Activated CD4-positive, CD25-positive, alpha-beta regulatory T cell treated with anti-CD3 and anti-CD28 coated beads, Interleukin-2, amount 50 U/mL, for 72 hours (primary cell): ENCODE data around the gene GREB1L.
"Not testable (repeated sequence)": the region's sequence is repeated elsewhere in the genome, so short reads cannot be mapped to it uniquely, and the experiment has no call there.

Experiments
- DNase-seq: peaks from one replicate; pipeline ENCODE4 v3.0.0; 2021

Gene GREB1L

GRCh38 chr18:21311980-21312379, 69.9 kb downstream of the GREB1L start:
- DNase-seq: not testable (repeated sequence)

- DNase-seq: no peak
These were observed 71.5 kb downstream of the GREB1L start for GRCh38 chr18:21313576-21313975.

DNA sequence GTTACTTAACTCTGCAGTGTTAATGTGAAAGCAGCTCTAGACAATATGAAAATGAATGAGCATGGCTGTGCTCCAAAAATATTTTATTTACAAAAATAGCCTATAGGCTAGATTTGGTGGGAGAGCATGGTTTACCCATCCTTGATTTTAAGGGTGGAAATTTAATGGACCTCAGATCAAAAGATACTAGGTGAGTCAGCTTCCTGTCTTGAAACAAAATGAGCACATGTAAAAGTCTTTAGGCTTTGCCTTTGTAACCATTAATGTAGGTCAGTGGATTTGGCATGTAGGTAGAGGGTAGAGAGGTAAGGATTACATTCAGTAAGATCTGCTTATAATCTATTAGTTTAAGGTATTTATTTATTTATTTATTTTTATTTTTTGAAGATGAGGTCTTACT, 72.7 kb downstream of the GREB1L start:
- DNase-seq: no peak

GRCh38 chr18:21315126-21315525, 73.1 kb downstream of the GREB1L start:
- not testable (repeated sequence) for DNase-seq

DNA sequence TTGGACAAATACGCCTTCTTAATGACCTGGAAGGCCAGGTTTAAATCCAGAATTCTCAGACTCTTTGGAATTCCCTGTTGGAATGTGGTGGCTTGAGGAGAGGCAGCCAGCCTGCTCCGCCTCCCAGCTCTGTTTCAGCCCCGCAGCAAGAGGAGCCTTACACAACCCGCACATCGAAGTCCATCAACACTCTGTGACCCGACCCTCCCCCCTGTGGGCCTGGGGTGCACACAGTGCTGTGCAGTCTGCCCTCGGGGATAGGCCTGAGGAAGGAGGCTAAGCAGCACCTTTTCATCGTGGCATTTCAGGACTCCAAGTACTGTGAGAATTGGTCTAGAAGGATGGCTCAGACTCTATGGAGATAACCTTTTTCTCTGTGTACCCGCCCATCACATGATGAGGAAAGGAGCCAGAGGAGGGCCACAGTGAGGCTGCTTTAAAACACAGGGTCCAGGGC, 73.7 kb downstream of the GREB1L start:
- DNase-seq: no peak

- no peak for DNase-seq
These were observed 74.3 kb downstream of the GREB1L start for GRCh38 chr18:21316296-21316695.

DNA sequence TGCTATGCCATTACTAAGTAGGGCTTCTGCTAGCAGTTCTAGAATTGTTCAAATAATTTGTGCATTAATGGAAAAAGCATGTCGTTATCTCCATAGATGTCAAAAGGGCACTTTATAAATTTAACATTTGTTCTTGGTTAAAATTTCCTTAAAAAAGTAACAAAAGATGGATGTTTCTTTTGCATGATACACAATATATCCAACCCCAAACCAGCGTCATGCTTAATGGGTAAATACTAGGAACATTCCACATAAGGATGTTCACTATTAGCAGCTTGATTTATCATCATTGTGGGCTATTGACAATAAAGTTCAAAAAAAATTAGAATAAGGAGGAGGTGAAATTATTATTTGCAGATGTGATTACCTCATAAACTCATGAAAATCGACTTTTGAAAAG, 79.7 kb downstream of the GREB1L start:
- DNase-seq: no peak

- DNase-seq: no peak
These were observed 85.1 kb downstream of the GREB1L start for GRCh38 chr18:21327101-21327500.

- DNase-seq: no peak
These were observed 88.2 kb downstream of the GREB1L start for GRCh38 chr18:21330122-21330701.

GRCh38 chr18:21331065-21331464, 89.0 kb downstream of the GREB1L start:
- DNase-seq: no peak

DNA sequence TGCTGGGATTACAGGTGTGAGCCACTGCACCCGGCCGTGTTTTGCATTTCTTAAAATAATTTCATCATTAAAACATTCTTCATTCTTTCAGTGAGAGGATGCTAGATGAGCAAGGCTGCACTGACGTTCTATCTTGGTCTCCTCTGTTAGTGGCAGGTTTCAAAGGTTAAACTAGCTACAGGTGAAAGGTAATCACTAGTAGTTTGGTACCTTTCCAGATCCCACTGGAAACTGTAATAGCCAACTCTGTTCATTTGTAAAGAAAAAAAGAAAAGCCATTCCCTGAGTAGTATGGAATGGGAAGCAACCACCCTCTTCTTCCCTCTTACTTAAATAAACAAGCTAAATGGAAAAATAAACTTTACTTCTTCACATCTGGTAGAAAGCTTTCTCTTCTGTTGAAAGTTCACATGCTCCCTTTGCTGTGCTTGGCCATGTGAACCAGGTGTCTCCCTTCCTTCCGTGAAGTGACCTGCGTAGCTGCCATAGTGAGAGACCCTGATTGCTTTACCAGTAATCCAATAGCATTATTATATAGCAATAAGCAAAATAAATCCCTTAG, 94.0 kb downstream of the GREB1L start:
- DNase-seq: no peak

GRCh38 chr18:21336846-21337245, 94.8 kb downstream of the GREB1L start:
- DNase-seq: no peak

- DNase-seq: no peak
These were observed 99.1 kb downstream of the GREB1L start for GRCh38 chr18:21341141-21341540.

GRCh38 chr18:21342372-21342771, 100.3 kb downstream of the GREB1L start:
- DNase-seq: no peak

DNA sequence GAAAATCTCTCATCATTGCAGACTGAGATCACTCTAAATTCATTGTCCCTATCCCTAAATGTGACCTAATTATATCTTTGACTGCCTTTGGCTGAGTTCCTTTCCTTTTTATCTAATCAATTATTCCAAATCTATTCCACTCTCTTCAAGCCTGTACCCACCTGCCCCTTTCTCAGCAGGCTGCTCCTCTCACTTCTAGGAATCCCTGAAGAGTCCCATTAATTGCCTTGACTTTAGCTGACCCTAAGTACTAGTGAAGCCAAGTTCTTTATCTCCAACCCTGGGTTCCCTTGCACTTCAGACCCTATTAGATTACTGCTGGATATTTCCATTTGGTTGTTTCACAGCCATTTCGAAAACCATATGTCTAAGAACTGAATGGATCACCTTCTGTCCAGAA, 102.8 kb downstream of the GREB1L start:
- no peak for DNase-seq

DNA sequence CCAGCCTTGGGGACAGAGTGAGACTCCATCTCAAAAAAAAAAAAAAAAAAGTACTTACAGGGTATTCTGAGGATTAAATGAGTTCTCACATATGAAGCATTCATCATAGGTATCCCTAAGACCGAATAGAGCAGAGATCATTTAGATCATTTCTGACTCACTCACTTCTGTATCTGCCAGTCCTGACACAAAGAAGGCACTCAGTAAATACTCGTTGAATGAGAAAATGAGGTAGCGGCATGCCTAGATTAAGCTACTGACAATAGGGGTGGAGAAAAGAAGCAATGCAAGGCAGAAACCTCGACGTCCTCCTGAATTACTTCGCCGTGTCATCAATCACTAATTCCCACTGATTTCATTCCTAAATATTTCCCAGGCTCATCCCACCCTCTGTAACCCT, 103.8 kb downstream of the GREB1L start:
- DNase-seq: no peak

DNA sequence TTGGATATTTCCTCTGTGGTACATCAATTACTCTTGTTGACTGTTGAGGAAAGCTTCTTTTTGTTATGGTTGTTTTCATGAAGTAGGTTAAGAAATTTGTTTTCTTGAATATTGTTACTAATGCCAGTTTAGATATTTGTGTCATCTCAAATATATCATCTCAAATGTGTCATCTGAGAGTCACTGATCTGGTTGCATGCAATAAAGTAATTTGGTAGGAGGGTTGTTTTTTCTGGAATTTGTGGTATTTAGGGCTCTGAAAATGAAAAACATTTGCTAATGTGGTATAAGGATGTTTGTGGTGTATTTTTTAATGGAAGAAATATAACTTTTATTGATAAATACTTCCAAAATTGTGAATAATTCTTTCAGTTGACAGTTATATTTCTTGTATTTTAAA, 117.7 kb downstream of the GREB1L start:
- DNase-seq: no peak

DNA sequence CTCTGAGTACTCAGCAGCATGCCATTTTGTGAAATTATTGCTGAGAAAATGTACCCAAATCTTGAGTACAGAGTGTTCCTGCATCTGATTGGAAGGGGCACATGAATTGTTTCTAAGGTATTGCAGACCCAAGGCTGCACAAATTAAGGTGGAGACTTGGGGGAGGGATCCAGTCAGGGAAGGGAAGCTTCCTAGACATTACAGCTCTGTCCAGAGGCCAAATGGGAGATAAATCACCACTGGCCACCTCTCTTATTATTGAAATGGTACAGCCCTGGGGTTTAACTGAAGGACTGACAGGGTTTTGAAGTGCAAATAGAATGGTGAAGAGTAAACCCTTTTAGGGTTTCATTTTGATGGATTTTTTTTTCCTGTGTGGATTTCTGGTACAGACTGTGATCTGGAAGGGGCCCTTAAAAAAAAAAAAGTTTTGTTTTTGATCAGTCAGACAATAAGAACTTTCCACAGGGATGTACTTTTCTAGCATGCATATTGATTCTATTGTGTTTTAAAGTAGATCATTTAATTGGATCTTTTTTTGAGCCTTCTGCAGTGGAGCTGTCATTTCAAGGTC, 119.4 kb downstream of the GREB1L start:
- no peak for DNase-seq

DNA sequence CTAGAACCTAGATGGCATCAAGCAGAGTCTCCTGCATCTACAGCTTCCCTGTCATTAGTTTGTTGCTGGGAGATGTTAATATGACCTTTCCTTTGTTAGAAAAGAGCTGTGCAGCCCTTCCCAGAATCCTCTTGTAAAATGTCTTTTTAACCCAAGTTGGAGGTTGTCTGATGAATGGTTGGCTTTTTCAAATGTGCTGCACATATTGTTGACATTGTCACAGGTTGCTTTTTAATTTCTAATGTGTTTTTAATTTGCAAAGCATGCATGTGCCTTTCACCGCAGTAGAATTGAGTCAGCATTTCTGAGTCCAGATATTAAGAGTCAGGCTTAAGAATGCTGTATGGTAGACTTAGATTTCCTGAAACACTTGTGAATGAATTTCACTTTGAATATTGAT, 120.8 kb downstream of the GREB1L start:
- no peak for DNase-seq

DNA sequence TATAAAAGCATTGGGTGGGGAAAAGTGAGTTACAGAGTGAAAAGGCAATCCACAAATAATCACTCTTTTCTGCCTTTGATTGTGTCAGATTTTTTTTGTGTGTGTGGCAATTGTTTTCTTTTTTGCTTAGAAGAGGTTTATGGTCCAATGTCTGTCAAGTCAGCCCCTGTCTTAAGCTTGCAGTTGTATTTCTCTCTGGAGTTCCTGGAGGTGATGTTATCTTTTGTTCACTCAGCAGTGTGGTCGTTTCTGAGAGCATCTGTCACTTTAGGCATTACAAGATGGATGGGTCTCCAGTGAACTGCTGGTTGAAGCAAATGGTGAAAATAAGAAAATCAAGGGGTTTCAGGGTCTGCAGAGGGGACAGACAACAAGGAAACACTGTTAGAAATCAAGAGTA, 121.3 kb downstream of the GREB1L start:
- DNase-seq: no peak

GRCh38 chr18:21364471-21364870, 122.4 kb downstream of the GREB1L start:
- no peak for DNase-seq

- no peak for DNase-seq
These were observed 124.9 kb downstream of the GREB1L start for GRCh38 chr18:21366896-21367295.

DNA sequence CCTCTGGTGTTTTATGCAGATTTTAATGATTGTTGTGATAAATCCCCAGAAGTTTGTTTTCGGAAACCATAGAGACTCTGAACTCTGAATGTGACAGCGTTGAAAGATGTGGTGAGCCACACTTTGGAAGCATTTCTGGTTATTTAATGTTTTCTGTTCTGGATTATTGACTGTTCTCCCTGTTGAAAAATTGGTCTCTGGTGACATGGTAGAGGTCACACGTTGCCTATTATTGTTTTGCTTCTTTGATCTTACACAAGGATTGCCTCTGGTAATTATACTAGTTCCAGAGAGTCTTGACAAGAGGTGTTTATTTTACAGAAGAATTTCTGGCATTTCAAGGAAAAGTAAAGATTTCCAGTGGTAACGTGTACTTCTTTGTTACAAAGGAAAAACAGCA, 127.1 kb downstream of the GREB1L start:
- DNase-seq: no peak

DNA sequence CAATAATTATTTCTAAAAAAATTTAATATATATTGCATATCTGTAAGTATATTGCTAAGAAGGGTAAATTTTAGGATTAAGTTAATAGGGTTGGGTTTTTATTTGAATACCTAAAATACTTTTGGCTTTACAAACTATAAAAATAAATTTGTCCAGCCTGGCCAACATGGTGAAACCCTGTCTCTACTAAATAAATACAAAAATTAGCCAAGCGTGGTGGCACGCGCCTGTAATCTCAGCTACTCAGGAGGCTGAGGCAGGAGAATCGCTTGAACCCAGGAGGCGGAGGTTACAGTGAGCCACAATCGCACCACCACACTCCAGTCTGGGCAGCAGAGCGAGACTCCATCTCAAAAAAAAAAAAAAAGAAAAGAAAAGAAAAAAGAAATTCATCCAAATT, 127.6 kb downstream of the GREB1L start:
- not testable (repeated sequence) for DNase-seq

GRCh38 chr18:21383031-21383430, 141.0 kb downstream of the GREB1L start:
- no peak for DNase-seq
